H54 (cell line): Measurements from ENCODE around the gene PACS2.

Experiments
- DNase-seq: peaks from one replicate; pipeline ENCODE4 v3.0.0; 2011; ENCODE audit warnings: low spot score, mixed read lengths; ENCODE audit not compliant: insufficient read length
- FAIRE-seq: peaks from 3 replicates; lab custom pipeline; 2011; peaks lifted over from hg19 to GRCh38; lab: Jason Lieb, UNC
- POLR2A ChIP-seq: IDR thresholded peaks from 2 replicates; pipeline ENCODE4 v1.6.1; 2011; ENCODE audit warnings: low read depth, mild to moderate bottlenecking, low read length

PACS2 gene

GRCh38 chr14:105378199-105378598, 63.7 kb downstream of the PACS2 start:
- FAIRE-seq (no peak), DNase-seq (no peak)
- no peak for TF ChIP-seq POLR2A

- no peak for TF ChIP-seq POLR2A
- DNase-seq, result no peak
- FAIRE-seq, result no peak
Measured at GRCh38 chr14:105378873-105379685, 64.5 kb downstream of the PACS2 start.

DNA sequence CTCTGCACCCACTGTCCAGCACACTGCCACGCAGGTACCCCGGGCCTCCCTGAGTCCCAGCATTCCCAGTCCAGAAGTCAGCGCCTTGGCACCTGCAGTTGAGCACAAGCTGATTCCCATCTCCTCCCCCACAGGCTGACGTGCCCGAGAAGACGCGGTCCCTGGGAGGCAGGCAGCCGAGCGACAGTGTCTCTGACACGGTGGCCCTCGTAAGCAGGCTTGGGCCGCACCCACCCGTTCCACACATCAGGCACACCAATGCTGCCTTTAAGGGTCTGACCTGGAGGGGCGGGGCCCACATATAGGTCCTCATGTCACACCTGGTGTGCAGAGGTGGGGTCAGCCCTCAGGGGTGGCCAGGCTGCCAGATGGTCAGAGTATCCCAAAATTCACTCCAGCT, 65.4 kb downstream of the PACS2 start:
- no peak for TF ChIP-seq POLR2A
- no peak for FAIRE-seq
- no peak for DNase-seq

GRCh38 chr14:105380756-105381155, 66.2 kb downstream of the PACS2 start:
- TF ChIP-seq POLR2A, result no peak
- FAIRE-seq (no peak), DNase-seq (no peak)

DNA sequence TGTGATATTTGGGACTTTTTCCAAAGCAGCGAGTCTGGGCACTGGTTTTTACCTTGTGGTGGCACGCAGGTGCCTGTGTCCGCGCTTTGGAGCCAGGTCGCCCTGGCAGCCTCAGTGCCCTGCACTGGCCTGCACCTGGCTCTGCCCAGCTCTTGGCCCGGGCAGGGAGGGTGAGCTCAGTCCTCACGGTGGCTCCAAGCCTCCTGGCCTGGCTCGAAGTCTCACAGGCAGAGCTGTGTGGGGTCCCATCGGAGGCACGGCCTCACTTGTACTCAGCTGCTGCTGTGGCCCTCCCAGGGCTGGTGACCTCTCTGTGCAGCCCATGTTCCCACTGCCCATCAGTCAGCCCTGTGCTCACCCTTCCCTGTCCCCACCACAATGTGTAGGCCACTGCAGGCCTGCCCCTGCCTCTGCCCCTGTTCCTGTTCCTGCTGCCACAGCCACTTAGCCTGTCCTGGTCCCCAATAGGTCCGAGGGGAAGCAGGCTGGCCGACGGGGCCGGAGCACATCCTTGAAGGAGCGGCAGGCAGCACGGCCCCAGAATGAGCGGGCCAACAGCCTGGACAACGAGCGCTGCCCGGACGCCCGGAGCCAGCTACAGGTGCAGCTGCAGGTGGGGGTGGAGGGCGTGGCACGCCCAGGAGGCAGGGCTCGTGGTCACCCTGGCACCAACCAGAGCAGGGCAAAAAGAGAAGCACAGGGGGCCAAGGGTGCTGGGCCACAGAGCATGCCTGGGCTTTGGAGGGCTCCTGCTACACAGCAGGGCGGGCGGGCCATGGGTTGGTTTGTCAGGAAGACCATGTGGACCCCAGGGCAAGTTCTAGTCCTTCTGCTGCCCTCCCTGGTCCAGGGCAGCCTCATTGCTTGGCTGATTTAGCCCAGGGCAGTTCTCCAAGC, 67.1 kb downstream of the PACS2 start:
- no peak for TF ChIP-seq POLR2A
- FAIRE-seq, result no peak
- no peak for DNase-seq

DNA sequence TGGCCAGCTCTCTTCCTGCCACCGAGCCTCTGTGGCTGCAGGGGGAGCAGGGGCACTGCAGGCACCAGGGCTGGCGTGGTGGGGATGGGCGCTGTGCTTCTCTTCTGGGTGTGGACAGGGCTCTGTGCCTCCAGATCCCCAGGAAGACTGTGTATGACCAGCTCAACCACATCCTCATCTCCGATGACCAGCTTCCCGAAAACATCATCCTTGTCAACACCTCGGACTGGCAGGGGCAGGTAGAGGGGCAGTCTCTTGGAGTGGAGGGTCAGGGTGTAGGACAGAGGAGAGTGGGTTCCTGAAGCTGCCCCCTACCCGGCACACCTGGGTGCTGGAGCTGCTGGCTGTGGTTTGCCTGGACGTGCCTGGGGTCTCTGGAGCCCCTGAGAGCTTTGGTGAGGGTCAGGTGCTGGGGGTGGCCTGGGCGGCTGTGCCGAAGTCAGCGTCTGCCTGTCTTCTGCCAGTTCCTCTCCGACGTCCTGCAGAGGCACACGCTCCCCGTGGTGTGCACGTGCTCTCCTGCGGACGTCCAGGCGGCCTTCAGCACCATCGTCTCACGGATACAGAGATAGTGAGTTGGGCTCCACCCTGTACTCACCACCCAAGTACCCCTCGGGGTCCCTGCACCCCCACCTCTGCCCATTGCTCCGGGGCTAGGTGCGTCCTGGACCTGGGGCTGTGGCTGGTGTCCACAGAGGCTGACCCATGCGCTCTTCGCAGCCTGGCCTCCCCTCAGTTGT, 68.0 kb downstream of the PACS2 start:
- FAIRE-seq (no peak), DNase-seq (no peak)
- no peak for TF ChIP-seq POLR2A

- TF ChIP-seq POLR2A, result no peak
- FAIRE-seq, result no peak
- no peak for DNase-seq
Measured at GRCh38 chr14:105383083-105383730, 68.7 kb downstream of the PACS2 start.

DNA sequence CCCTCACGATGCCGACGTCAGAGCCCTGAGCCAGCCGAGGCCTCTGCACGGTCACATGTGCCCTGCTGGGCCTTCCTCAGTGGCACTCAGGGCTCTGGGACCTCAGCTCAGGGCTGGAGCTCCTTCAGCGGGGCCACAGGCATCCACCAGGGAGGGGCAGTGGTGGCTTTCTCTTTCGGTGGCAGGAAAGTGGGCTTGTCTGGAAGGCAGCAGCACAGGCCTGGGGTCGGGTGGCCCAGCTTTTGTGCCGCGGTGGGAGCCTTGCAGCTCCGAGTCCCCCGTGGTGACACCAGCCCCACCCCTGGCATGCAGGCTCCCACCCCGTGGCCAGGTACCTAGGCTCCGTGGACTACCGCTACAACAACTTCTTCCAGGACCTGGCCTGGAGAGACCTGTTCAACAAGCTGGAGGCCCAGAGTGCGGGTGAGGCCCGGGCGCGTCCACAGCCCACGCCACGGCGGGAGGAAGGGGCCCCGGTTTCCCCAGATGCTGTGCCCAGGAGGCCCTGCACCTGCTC, 69.6 kb downstream of the PACS2 start:
- DNase-seq (no peak), FAIRE-seq (no peak)
- TF ChIP-seq POLR2A, result no peak

- FAIRE-seq (no peak), DNase-seq (no peak)
- TF ChIP-seq POLR2A, result no peak
Measured at GRCh38 chr14:105384605-105385321, 70.2 kb downstream of the PACS2 start.

DNA sequence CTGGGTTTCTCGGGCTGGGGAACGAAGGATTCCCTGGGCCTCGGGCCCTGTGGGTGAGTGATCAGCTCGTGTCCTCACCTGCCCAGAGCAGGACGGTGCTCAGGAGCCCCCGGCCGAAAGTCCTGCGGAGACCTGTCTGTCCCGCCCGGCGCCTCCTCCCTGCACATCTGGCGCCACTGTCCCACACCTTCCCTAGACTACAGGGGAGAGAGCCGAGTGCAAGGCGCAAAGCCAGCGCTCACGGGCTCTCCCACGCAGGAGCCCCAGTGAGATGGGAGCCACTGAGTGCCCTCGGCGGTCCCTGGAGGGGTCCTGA, 70.7 kb downstream of the PACS2 start:
- DNase-seq, result no peak
- no peak for FAIRE-seq
- TF ChIP-seq POLR2A, result no peak

DNA sequence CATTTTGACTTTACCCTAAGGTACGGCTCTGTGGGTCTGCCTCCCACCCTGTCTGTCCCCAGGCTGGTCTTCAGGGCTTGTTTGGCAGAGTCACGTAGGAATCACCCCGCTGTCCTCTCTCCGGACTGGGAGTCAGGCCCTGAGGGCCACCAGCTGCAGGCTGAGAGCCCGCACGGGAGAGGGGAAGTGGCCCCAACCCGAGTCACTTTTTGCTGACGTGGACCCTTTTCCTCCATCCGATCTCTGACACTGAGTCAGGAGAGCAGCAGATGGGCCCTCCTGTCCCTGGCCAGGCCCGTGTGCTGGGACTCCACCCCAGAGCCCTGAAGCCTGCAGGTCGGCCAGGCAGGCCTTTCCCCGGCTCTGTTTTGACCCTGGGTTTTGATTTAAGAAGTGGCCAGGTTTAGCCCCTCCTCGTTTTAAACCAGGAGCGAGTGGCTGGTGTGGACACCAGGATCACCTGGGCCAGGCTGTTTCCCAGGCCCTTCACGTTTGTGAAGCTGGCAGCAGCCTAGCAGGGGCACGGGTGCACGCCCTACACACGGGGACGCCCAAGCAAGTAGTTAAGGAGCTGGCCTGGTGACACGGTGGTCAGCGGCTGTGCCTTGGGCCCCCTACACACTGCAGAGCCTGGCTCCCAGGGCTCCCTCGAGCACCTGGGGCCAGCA, 71.3 kb downstream of the PACS2 start:
- TF ChIP-seq POLR2A, result no peak
- no peak for FAIRE-seq
- no peak for DNase-seq
